K562 (cell line): ENCODE measurements around the gene KCNC3. TPM values are rescaled to one million over a fixed set of nuclear protein-coding genes. Genes with fewer than 3 reads are reported as not detected.

Source experiments
- ARID1B ChIP-seq: fragments of 450-650 bp; IDR thresholded peaks from 2 replicates; pipeline ENCODE4 v1.6.1; 2016; ENCODE audit warnings: antibody characterized with exemption, mild to moderate bottlenecking, inconsistent platforms
- ETV1 ChIP-seq: fragments of 450-650 bp; conservative IDR thresholded peaks from 2 replicates; pipeline ENCODE4 v1.6.1; 2016; ENCODE audit warnings: missing genetic modification characterization, control low read depth, low read depth, missing compliant biosample characterization
- FOXM1 ChIP-seq, 2 experiments: fragments of 450-650 bp in 1 of 2; sonication (generic) in 1 of 2; formaldehyde crosslinking in 1 of 2; IDR thresholded peaks; 2 replicates each; pipeline versions ENCODE4 v1.6.1 to v1.9.0; 2017 to 2022; ENCODE audit warnings: low read depth in 2 of 2, mild to moderate bottlenecking in 2 of 2, missing genetic modification reagents in 1 of 2, moderate library complexity in 1 of 2
- NBN ChIP-seq: fragments of 450-650 bp; IDR thresholded peaks from 2 replicates; pipeline ENCODE4 v1.6.1; 2016; ENCODE audit warnings: low read depth, mild to moderate bottlenecking
- NFRKB ChIP-seq: fragments of 450-650 bp; IDR thresholded peaks from 2 replicates; pipeline ENCODE4 v1.6.1; 2016; ENCODE audit warnings: low read depth
- PHTF2 ChIP-seq: fragments of 250-450 bp; sonication (Bioruptor Pico); IDR thresholded peaks from 2 replicates; pipeline ENCODE4 v1.5.0; 2021; ENCODE audit warnings: mild to moderate bottlenecking
- POLR2B ChIP-seq: fragments of 450-650 bp; IDR thresholded peaks from 2 replicates; pipeline ENCODE4 v1.6.1; 2018; ENCODE audit warnings: low read depth; ENCODE audit not compliant: partially characterized antibody
- PTTG1 ChIP-seq: fragments of 450-650 bp; IDR thresholded peaks from 2 replicates; pipeline ENCODE4 v1.6.1; 2016; ENCODE audit warnings: low read depth, mild to moderate bottlenecking, missing genetic modification characterization, missing compliant biosample characterization
- RBM15 ChIP-seq: fragments of 200-400 bp; formaldehyde crosslinking; IDR thresholded peaks from 2 replicates; pipeline ENCODE4 v1.6.1; 2018; ENCODE audit warnings: mild to moderate bottlenecking, low read length, moderate library complexity; ENCODE audit not compliant: insufficient read depth
- SUPT5H ChIP-seq: fragments of 450-650 bp; IDR thresholded peaks from 2 replicates; pipeline ENCODE4 v1.6.1; 2016
- USF2 ChIP-seq: sonication (generic); formaldehyde crosslinking; IDR thresholded peaks from 2 replicates; pipeline ENCODE4 v1.5.0; 2020; ENCODE audit warnings: missing genetic modification reagents
- ZBTB5 ChIP-seq: fragments of 450-650 bp; IDR thresholded peaks from 2 replicates; pipeline ENCODE4 v1.6.1; 2017; ENCODE audit warnings: antibody characterized with exemption
- polyA plus RNA-seq, 8 experiments: library from polyadenylated mRNA; depleted of rRNA in 4 of 8; stranded (reverse) in 5 of 8; unstranded in 3 of 8; fragments of >200 nt; fragmentation: Nextera tagmentation in 2 of 8; fragmentation: Illumina TruSeq in 1 of 8; extraction: Ambion mirVana in 2 of 8; extraction: Trizol in 1 of 8; gene quantifications; 2 replicates each; pipeline versions ENCODE4 v1.2.1 to v1.2.3, GENCODE V29; 2011 to 2014; ENCODE audit warnings: inconsistent platforms in 1 of 8, missing spikeins in 1 of 8
- total RNA-seq, 7 experiments: library from RNA; depleted of rRNA in 6 of 7; stranded (reverse); fragments of >200 nt in 6 of 7; fragmentation: Illumina TruSeq in 2 of 7; extraction: Trizol in 2 of 7; gene quantifications; 2 replicates each; pipeline versions ENCODE4 v1.2.1 to v1.2.3, GENCODE V29; 2011 to 2021; ENCODE audit warnings: low replicate concordance in 1 of 7
- TF ChIP-seq, protein P1 (sequence below): fragments of 450-650 bp; IDR thresholded peaks from 2 replicates; pipeline ENCODE4 v1.6.1; 2018; ENCODE audit not compliant: partially characterized antibody

The KCNC3 gene
- total and polyA plus RNA-seq, 9 of the 15 experiments (the other 6 are each of a cell fraction or from before 2014, with no cell fraction given), result 0.03 to 26.2 (median 2.0) TPM

DNA sequence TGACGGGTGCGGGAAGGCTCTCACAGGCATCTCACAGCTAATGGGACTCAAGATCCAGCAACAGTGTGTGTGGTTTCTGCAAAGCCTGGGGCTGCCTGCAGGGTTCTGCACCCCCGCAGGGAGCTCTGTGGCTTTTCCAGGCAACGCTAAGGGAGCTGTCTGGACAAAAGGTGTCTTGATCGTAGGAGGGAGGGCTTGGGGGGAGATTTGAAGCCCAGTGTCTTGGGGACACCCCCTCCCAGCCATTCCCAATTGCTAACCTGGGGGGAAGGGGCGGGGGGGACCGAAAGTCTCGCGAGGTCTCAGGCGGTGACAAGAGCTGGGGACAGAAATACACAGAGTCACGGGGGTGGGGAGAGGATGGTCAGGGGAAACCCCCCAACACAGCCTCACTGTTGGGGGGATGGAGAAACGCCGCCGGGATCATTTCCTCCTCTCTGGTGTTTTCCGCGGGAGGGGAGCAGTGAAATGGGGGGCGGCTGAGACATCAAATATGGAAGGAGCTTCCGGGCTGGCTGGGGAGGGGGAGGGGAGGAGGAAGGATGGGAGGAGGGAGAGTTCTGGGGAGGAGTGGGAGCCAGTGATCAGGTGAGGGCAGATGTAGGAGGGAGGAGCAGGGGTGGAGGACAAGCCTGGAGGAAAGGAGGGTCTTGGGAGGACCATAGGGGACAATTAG lies 13.3 kb downstream of the KCNC3 start (continued):
- TF ChIP-seq ZBTB5, result no peak
- peak; percentile 48; the same call in 1 of the 2 replicates for TF ChIP-seq NFRKB
- peak; percentile 42 for TF ChIP-seq POLR2B
- peak; percentile 44 for TF ChIP-seq ARID1B
- TF ChIP-seq PTTG1, result no peak
- TF ChIP-seq, protein P1, sequence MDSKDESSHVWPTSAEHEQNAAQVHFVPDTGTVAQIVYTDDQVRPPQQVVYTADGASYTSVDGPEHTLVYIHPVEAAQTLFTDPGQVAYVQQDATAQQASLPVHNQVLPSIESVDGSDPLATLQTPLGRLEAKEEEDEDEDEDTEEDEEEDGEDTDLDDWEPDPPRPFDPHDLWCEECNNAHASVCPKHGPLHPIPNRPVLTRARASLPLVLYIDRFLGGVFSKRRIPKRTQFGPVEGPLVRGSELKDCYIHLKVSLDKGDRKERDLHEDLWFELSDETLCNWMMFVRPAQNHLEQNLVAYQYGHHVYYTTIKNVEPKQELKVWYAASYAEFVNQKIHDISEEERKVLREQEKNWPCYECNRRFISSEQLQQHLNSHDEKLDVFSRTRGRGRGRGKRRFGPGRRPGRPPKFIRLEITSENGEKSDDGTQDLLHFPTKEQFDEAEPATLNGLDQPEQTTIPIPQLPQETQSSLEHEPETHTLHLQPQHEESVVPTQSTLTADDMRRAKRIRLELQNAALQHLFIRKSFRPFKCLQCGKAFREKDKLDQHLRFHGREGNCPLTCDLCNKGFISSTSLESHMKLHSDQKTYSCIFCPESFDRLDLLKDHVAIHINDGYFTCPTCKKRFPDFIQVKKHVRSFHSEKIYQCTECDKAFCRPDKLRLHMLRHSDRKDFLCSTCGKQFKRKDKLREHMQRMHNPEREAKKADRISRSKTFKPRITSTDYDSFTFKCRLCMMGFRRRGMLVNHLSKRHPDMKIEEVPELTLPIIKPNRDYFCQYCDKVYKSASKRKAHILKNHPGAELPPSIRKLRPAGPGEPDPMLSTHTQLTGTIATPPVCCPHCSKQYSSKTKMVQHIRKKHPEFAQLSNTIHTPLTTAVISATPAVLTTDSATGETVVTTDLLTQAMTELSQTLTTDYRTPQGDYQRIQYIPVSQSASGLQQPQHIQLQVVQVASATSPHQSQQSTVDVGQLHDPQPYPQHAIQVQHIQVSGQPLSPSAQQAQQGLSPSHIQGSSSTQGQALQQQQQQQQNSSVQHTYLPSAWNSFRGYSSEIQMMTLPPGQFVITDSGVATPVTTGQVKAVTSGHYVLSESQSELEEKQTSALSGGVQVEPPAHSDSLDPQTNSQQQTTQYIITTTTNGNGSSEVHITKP, result peak; percentile 64
- TF ChIP-seq FOXM1 (IDR thresholded peaks at IDR 0.05; ENCODE audit: low read depth), result 0 out of 2 replicates have a peak, but pooled peaks have one; percentile 11
- TF ChIP-seq FOXM1 (CRISPR knock-in tag; IDR thresholded peaks at IDR 0.05; ENCODE audit: low read depth), result no peak
- TF ChIP-seq SUPT5H, result 0 out of 2 replicates have a peak, but pooled peaks have one; percentile 49
- no peak for TF ChIP-seq RBM15
- TF ChIP-seq ETV1 (tag), result peak; percentile 72
- no peak for TF ChIP-seq NBN
- no peak for TF ChIP-seq PHTF2 (CRISPR knock-in tag)
- peak; percentile 8; the same call in 1 of the 2 replicates for TF ChIP-seq USF2 (CRISPR knock-in tag)
